ENCODE measurements around the gene CSRNP3.

CSRNP3 gene

GRCh38 chr2:165562233-165562632 is 92.7 kb downstream of the CSRNP3 start:
- no peak for DNase-seq (ENCODE audit: extremely low read depth, insufficient read length)
- no peaks in the 10 kb centered on the region for H3K36me3 ChIP-seq (ENCODE audit: control insufficient read depth, insufficient read depth, low read length)
- TF ChIP-seq CTCF (IDR thresholded peaks at IDR 0.05; ENCODE audit: insufficient read depth, low read length, poor library complexity, severe bottlenecking), result no peak
- H3K27me3 ChIP-seq (replicated peaks; ENCODE audit: control insufficient read depth, insufficient read depth, low read length), result no peaks in the 10 kb centered on the region
- no peak overlapping the region for H3K4me3 ChIP-seq (replicated peaks; ENCODE audit: low read depth, low read length)

- no peaks in the 10 kb centered on the region for H3K27me3 ChIP-seq (replicated peaks; ENCODE audit: control insufficient read depth, insufficient read depth, low read length)
- TF ChIP-seq CTCF (IDR thresholded peaks at IDR 0.05; ENCODE audit: insufficient read depth, low read length, poor library complexity, severe bottlenecking), result peak; percentile 46
- no peak for DNase-seq (ENCODE audit: extremely low read depth, insufficient read length)
- H3K36me3 ChIP-seq (ENCODE audit: control insufficient read depth, insufficient read depth, low read length), result no peaks in the 10 kb centered on the region
- no peak overlapping the region for H3K4me3 ChIP-seq (replicated peaks; ENCODE audit: low read depth, low read length)
These were observed 94.1 kb downstream of the CSRNP3 start for GRCh38 chr2:165563468-165564225.

GRCh38 chr2:165566008-165566407 is 96.5 kb downstream of the CSRNP3 start:
- no peak for TF ChIP-seq CTCF (IDR thresholded peaks at IDR 0.05; ENCODE audit: insufficient read depth, low read length, poor library complexity, severe bottlenecking)
- no peak overlapping the region for H3K4me3 ChIP-seq (replicated peaks; ENCODE audit: low read depth, low read length)
- no peaks in the 10 kb centered on the region for H3K36me3 ChIP-seq (ENCODE audit: control insufficient read depth, insufficient read depth, low read length)
- DNase-seq (ENCODE audit: extremely low read depth, insufficient read length), result no peak
- H3K27me3 ChIP-seq (replicated peaks; ENCODE audit: control insufficient read depth, insufficient read depth, low read length), result no peaks in the 10 kb centered on the region

- H3K36me3 ChIP-seq (ENCODE audit: control insufficient read depth, insufficient read depth, low read length), result no peaks in the 10 kb centered on the region
- no peak overlapping the region for H3K4me3 ChIP-seq (replicated peaks; ENCODE audit: low read depth, low read length)
- no peak for DNase-seq (ENCODE audit: extremely low read depth, insufficient read length)
- TF ChIP-seq CTCF (IDR thresholded peaks at IDR 0.05; ENCODE audit: insufficient read depth, low read length, poor library complexity, severe bottlenecking), result no peak
- H3K27me3 ChIP-seq (replicated peaks; ENCODE audit: control insufficient read depth, insufficient read depth, low read length), result no peaks in the 10 kb centered on the region
These were observed 97.8 kb downstream of the CSRNP3 start for GRCh38 chr2:165567273-165567672.

- Histone ChIP-seq H3K36me3 (ENCODE audit: control insufficient read depth, insufficient read depth, low read length) (no peaks in the 10 kb centered on the region), H3K4me3 (replicated peaks; ENCODE audit: low read depth, low read length) (no peak overlapping the region), H3K27me3 (replicated peaks; ENCODE audit: control insufficient read depth, insufficient read depth, low read length) (no peaks in the 10 kb centered on the region)
- no peak for TF ChIP-seq CTCF (IDR thresholded peaks at IDR 0.05; ENCODE audit: insufficient read depth, low read length, poor library complexity, severe bottlenecking)
- no peak for DNase-seq (ENCODE audit: extremely low read depth, insufficient read length)
These were observed 98.9 kb downstream of the CSRNP3 start for GRCh38 chr2:165568361-165568760.

- Histone ChIP-seq H3K27me3 (replicated peaks; ENCODE audit: control insufficient read depth, insufficient read depth, low read length) (no peaks in the 10 kb centered on the region), H3K4me3 (replicated peaks; ENCODE audit: low read depth, low read length) (no peak overlapping the region), H3K36me3 (ENCODE audit: control insufficient read depth, insufficient read depth, low read length) (no peaks in the 10 kb centered on the region)
- no peak for TF ChIP-seq CTCF (IDR thresholded peaks at IDR 0.05; ENCODE audit: insufficient read depth, low read length, poor library complexity, severe bottlenecking)
- DNase-seq (ENCODE audit: extremely low read depth, insufficient read length), result no peak
These were observed 102.0 kb downstream of the CSRNP3 start for GRCh38 chr2:165571477-165571876.
